ENCODE data around the gene SMAD6. TPM values are rescaled to one million over a fixed set of nuclear protein-coding genes. Genes with fewer than 3 reads are reported as not detected.

The SMAD6 gene
- total RNA-seq, 1 experiment from 2014 or later: 8.9 TPM

DNA sequence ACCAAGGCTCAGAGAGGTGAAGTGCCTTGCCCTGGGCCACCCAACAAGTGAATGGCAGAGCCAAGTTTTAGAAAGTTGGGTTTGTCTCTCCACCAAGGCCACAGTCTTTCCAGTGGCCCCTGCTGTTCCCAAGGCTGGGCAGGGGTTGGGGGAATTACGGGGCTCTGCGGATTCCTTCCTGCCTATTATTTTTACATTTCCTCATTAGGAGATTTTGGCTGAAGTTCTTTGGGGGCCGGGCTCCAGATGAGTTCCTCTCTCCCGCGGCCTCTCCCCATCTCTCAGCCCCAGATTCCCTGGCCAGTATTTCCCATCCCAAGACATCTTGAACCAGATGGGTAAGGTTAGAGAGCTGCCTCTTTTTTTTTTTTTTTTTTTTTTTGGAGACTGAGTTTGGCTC lies 44.0 kb upstream of the SMAD6 start:
- BruUV-seq (replicated peaks): no TSS peak
- no peak overlapping the region for H3K4me3 Mint-ChIP-seq (ENCODE audit: unreplicated experiment)
- H3K4me1 Mint-ChIP-seq (ENCODE audit: low read depth, unreplicated experiment): peaks cover 17% of the 10 kb centered on the region
- H3K9me3 Mint-ChIP-seq (ENCODE audit: unreplicated experiment): no peaks in the 10 kb centered on the region
- no peaks in the 10 kb centered on the region for H3K36me3 Mint-ChIP-seq (ENCODE audit: insufficient read depth, unreplicated experiment)
- H3K4me3 ChIP-seq (ENCODE audit: low read depth, low read length): no peak overlapping the region
- no peaks in the 10 kb centered on the region for H3K27me3 Mint-ChIP-seq (ENCODE audit: insufficient read depth, unreplicated experiment)
- no peaks in the 10 kb centered on the region for H3K9me3 ChIP-seq
- ChIA-PET POLR2A (no interaction called here), CTCF (no interaction called here)
- H3K36me3 ChIP-seq (ENCODE audit: control insufficient read depth, insufficient read depth, low read length): no peaks in the 10 kb centered on the region
- H3K27ac Mint-ChIP-seq (ENCODE audit: unreplicated experiment): no peak overlapping the region
- TF ChIP-seq, protein P1, sequence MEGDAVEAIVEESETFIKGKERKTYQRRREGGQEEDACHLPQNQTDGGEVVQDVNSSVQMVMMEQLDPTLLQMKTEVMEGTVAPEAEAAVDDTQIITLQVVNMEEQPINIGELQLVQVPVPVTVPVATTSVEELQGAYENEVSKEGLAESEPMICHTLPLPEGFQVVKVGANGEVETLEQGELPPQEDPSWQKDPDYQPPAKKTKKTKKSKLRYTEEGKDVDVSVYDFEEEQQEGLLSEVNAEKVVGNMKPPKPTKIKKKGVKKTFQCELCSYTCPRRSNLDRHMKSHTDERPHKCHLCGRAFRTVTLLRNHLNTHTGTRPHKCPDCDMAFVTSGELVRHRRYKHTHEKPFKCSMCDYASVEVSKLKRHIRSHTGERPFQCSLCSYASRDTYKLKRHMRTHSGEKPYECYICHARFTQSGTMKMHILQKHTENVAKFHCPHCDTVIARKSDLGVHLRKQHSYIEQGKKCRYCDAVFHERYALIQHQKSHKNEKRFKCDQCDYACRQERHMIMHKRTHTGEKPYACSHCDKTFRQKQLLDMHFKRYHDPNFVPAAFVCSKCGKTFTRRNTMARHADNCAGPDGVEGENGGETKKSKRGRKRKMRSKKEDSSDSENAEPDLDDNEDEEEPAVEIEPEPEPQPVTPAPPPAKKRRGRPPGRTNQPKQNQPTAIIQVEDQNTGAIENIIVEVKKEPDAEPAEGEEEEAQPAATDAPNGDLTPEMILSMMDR (IDR thresholded peaks at IDR 0.05; ENCODE audit: insufficient read depth in 1 of 2, low read depth in 1 of 2, low read length in 1 of 2, severe bottlenecking in 1 of 2, unreplicated experiment in 1 of 2): no peak
- no peak for DNase-seq
- no peaks in the 10 kb centered on the region for H3K4me1 ChIP-seq
- H3K27me3 ChIP-seq (replicated peaks; ENCODE audit: control insufficient read depth, insufficient read depth, low read length): no peaks in the 10 kb centered on the region
- intact Hi-C loops (cut with micrococcal nuclease; ENCODE audit: unreplicated experiment): no loop called here

DNA sequence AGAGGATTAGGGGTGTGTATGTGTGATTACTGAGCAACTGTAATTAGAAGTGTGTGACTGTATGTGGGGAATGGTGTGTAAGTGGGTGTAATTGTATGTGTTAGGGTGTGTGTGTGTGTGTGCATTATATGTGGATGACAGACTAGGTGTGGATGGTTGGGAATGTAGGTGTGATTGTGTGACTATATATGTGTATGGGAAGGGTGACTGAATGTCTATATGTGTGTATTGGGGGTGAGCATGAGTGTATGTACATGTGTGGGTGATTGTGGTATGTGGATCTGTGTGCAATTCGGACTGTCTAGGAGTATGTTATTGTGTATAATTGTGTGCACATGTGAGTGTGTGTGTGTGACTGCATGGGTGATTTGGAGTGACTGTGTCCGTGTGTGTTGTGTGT lies 43.2 kb upstream of the SMAD6 start:
- Histone ChIP-seq H3K4me1 (no peaks in the 10 kb centered on the region), H3K9me3 (no peaks in the 10 kb centered on the region), H3K4me3 (ENCODE audit: low read depth, low read length) (no peak overlapping the region), H3K27me3 (replicated peaks; ENCODE audit: control insufficient read depth, insufficient read depth, low read length) (no peaks in the 10 kb centered on the region), H3K36me3 (ENCODE audit: control insufficient read depth, insufficient read depth, low read length) (no peaks in the 10 kb centered on the region)
- H3K4me3 Mint-ChIP-seq (ENCODE audit: unreplicated experiment): no peak overlapping the region
- peaks cover 11% of the 10 kb centered on the region for H3K4me1 Mint-ChIP-seq (ENCODE audit: low read depth, unreplicated experiment)
- POLR2A ChIA-PET: interaction anchor here (0.5 kb wide), 1 partner anchor 95 kb away, joined by 3 read pairs; no protein-coding TSS in a partner anchor
- intact Hi-C loops (cut with micrococcal nuclease; ENCODE audit: unreplicated experiment): no loop called here
- H3K9me3 Mint-ChIP-seq (ENCODE audit: unreplicated experiment): no peaks in the 10 kb centered on the region
- BruUV-seq (replicated peaks): no TSS peak
- no peaks in the 10 kb centered on the region for H3K36me3 Mint-ChIP-seq (ENCODE audit: insufficient read depth, unreplicated experiment)
- TF ChIP-seq, protein P1 (IDR thresholded peaks at IDR 0.05; ENCODE audit: insufficient read depth in 1 of 2, low read depth in 1 of 2, low read length in 1 of 2, severe bottlenecking in 1 of 2, unreplicated experiment in 1 of 2): no peak
- CTCF ChIA-PET: no interaction called here
- H3K27me3 Mint-ChIP-seq (ENCODE audit: insufficient read depth, unreplicated experiment): no peaks in the 10 kb centered on the region
- H3K27ac Mint-ChIP-seq (ENCODE audit: unreplicated experiment): peak overlapping the region; percentile 11
- DNase-seq: no peak

DNA sequence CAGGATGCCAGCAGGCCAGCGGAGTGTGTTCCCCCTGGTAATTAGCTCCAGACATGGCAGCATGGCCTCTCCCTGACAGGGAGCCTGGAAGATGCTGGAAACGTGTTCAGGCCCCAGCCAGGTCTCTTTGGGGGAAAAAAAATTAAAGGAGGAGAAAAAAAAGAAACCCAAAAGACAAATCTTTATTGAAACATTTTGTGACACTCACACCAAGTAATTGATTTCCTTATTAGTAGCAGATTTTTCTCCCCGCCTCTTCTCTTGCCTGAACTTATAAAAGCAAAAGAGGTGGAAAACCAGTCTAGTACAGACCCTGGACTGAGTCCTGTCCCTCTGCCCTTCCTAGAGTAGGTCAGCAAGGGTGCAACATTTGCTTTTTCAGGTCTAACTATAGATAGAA lies 42.7 kb upstream of the SMAD6 start:
- no TSS peak for BruUV-seq (replicated peaks)
- H3K27ac Mint-ChIP-seq (ENCODE audit: unreplicated experiment): no peak overlapping the region
- H3K36me3 ChIP-seq (ENCODE audit: control insufficient read depth, insufficient read depth, low read length): no peaks in the 10 kb centered on the region
- DNase-seq: no peak
- CTCF ChIA-PET: no interaction called here
- intact Hi-C loops (cut with micrococcal nuclease; ENCODE audit: unreplicated experiment): no loop called here
- H3K9me3 ChIP-seq: no peaks in the 10 kb centered on the region
- H3K36me3 Mint-ChIP-seq (ENCODE audit: insufficient read depth, unreplicated experiment): no peaks in the 10 kb centered on the region
- no peak overlapping the region for H3K4me3 ChIP-seq (ENCODE audit: low read depth, low read length)
- H3K9me3 Mint-ChIP-seq (ENCODE audit: unreplicated experiment): no peaks in the 10 kb centered on the region
- no peaks in the 10 kb centered on the region for H3K27me3 Mint-ChIP-seq (ENCODE audit: insufficient read depth, unreplicated experiment)
- peaks cover 7% of the 10 kb centered on the region for H3K4me1 Mint-ChIP-seq (ENCODE audit: low read depth, unreplicated experiment)
- POLR2A ChIA-PET: no interaction called here
- no peaks in the 10 kb centered on the region for H3K4me1 ChIP-seq
- H3K27me3 ChIP-seq (replicated peaks; ENCODE audit: control insufficient read depth, insufficient read depth, low read length): no peaks in the 10 kb centered on the region
- H3K4me3 Mint-ChIP-seq (ENCODE audit: unreplicated experiment): no peak overlapping the region
- TF ChIP-seq, protein P1 (IDR thresholded peaks at IDR 0.05; ENCODE audit: insufficient read depth in 1 of 2, low read depth in 1 of 2, low read length in 1 of 2, severe bottlenecking in 1 of 2, unreplicated experiment in 1 of 2): no peak

All from Caco-2 (cell line).